Mesenteric fat pad (tissue), 1 donor: Measurements from ENCODE around the gene CDKN2C. TPM values are rescaled to one million over a fixed set of nuclear protein-coding genes. Genes with fewer than 3 reads are reported as not detected.

Source experiments
- DNase-seq: peaks from one replicate; pipeline ENCODE4 v3.0.0-alpha.2; 2020; ENCODE audit warnings: low spot score
- total RNA-seq: library from RNA; stranded (reverse); fragmentation: NEBNext Ultra II Directional; extraction: Animal tissue kit (Norgen Biotek cat#: 25700); gene quantifications from one replicate; pipeline ENCODE4 v1.2.1, GENCODE V29; 2021
- donor health status: DM: yes; HTN: yes; CAD: no.

CDKN2C gene
- total RNA-seq, 1 donor from 2014 or later: 33.1 TPM

DNA sequence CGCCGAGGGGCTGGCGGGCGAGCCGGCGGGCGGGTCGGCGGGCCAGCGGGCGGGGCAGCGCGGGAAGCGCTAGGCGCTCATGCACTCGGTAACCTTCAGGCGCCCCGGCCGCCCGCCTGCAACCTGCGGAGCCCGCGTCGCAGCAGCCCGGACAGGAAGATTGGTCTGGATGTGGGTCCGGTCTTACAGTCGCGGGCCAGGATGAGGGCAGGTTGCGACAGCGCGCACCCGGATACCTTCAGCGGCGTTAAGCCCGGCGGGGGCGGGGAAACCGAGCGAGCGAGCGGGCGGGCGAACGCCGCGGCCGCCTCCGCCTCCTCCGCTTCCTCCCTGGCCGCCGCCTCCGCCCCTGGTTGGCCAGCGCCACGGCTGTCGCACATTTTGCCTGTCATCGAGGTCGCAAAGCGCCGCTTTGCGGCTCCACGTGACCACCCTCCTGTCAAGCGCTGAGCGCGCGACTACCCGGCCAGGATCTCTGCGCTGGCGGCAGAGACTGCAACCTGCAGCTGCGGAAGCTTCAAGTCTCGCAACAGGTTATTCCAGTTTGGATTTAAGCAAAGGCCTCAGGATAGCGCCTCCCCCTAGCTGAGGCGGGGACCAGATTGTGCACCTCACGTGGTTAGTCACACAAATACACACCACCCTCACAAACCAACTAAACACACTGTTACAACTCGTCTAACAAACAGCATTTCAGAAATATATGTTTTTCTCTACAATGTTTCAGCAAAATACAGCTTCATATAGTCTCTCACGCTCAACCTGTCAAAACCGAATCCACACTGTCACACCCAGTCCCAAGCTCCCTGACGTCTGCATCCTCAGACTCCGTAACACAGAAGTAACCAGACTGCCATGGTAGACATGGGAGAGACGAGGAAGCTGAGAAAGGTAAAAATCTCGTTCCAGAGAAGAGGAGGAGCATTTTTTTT, 9.9 kb upstream of the CDKN2C start, which contains the start of gene FAF1:
FAF1 (minus strand) TSS at position 355 of the 932 bp plus-strand sequence. CDS start 456 bp downstream, outside the sequence.
- DNase-seq: peak; percentile 100

DNA sequence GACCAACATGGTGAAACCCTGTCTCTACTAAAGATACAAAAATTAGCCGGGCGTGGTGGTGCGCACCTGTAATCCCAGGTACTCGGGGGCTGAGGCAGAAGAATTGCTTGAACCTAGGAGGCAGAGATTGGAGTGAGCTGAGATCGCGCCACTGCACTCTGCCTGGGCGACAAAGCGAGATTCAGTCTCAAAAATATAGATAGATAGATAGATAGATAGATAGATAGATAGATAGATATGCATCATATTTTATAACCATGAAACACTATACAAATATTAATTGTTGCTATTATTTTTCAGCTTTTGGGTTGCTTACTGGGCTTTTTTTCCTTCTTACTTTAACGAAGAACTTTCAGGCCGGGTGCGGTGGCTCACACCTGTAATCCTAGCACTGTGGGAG, 5.2 kb upstream of the CDKN2C start:
- no peak for DNase-seq

DNA sequence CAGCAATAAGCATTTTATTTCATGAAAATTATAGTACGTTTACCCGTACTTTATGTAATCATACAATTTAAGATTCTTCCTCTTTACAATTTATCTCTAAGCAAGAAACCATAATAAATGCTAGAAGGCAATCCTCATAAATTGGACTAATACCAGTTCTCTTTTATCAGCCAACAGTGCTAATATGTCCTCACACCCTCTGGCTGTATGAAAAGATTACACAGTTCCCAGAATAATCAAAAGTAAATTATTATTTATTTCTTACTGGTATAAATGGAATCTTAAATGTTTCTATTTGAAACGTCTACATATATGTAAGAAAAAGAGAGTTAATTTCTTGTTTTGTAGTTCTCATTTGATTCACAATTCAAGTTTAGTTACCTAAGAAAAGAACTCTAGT, 3.1 kb upstream of the CDKN2C start:
- no peak for DNase-seq

DNA sequence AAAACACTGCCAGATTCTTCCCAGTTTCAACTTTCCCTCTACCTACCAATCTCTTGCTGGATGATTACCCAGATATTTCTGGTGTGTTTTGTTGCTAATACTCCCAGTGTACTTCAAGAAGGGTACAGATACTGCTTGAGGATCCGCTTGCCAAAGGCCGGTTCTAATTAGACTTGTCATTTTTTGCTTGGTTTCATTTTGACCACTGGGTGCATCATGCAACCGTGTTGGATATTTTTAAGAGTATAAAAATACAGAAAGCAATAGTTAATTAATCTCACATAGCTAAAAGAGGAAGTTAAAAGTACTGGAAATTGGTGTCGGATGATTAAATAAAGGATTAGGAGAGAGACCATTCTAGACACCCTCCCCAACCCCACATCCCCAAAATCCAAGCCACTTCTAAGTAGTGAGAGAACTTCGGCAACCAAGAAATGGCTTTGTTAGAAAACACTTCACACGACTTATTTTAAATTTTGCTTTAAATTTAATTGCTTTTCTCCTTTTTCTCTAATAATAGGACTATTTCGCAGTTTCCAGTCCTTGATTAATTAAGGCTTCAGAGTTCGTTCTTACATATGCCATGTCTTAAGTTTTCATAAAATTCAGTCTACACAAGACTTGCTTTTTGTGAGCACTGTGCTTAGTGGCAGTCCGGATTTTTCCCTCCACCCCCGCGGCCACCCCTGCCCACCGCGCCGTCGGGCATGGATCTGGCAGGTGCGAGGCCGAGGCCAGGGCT, 2.5 kb upstream of the CDKN2C start:
- no peak for DNase-seq

DNA sequence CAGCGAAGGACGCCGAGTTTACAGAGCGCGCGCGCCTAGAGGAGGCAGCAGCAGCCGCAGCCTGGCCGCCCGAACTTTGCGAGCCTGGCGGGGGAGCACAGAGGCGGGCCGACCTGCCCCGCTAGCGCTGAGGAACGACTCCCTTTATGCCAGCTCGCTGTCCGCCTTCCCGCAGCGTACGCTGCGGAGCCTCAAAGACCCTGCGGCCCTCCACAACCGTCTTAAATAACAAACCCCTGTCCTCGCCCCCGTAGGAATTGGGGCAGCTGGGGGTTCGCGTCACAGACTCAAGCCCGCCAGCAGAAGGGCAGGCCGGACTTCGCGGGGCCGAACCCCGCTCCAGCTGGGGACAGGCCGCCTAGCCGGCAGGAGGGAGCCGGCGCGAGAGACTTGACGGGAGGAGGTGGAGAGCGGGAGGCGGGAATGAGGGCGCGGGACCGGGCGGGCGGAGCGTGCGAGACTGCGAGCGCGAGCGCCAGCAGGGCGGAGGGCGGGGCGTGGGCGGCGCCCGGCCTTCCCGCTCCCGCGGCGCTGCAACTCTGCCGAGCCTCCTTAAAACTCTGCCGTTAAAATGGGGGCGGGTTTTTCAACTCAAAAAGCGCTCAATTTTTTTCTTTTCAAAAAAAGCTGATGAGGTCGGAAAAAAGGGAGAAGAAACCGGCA, 1.8 kb upstream of the CDKN2C start:
- DNase-seq: peak; percentile 97

DNA sequence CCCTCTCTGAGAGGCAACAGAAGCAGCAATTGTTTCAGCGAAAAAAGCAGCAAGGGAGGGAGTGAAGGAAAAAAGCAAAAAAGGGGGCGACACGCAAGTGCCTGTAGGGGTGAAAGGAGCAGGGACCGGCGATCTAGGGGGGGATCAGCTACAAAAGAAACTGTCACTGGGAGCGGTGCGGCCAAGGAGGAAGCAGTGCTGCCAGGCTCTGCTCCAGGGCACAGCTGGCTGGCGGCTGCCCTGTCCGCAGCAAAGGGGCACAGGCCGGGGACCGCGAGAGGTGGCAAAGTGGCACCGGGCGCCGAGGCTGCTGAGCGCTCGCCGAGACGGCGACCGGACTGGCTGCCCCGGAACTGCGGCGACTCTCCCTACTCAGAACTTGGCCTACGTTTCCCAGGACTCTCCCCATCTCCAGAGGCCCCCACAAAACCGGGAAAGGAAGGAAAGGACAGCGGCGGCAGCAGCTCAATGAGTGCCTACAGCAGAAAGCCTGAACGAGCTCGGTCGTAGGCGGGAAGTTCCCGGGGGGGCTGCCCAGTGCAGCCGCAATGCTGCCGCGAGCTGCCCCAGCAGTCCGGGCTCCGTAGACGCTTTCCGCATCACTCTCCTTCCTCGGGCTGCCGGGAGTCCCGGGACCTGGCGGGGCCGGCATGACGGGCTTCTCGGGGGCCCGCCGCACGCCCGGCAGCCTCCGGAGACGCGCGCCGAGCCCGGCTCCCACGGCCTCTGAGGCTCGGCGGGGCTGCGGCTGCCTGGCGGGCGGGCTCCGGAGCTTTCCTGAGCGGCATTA, 1.0 kb upstream of the CDKN2C start:
- DNase-seq: no peak

DNA sequence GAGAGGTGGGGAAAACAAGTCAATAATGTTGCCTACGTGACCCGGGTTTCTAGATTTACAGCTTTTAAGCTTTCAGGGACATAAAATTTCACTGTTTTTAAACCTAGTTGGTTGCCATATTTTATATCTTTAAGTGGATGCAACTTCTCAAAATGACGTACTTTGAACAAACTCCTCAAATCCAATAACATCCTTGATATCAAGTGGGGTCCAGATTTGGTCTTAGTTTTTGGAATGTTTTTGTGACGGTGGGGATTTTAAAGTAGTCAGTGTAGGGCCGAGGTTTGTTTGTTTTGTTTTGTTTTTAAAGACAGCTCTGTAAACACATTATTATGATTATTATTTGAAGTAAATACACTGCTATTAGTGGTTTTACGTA, 453 bp downstream of the CDKN2C start:
- DNase-seq: no peak

DNA sequence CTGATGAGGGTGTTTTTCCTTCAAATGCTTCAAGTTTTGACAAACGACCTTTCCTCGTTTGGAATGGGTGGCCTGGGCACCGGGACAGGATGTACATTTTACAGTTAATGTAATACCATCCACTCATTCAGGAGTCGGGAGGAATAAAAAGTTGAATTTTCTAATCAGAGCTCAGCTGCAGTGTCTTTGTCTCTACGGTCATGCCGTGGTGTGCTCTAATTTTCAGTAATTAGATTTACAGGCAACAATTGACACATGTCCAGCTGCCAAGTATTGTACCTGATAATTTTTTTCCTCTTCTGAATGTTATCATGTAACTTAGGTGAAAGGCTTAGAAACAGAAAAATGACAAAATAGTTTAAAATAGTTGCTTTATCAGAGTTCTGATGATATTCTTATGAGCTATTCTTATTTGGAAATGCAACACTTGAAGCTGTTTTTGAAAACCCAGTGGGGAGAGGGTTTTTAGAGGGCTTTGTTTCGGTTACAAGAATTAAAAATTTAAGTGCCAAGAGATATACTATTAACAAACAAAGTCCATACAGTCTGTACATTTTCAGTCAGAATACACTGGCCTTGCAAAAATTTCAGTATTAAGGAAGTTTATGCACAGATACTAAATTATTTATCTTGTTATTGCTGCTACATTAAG, 1.0 kb downstream of the CDKN2C start:
- no peak for DNase-seq

DNA sequence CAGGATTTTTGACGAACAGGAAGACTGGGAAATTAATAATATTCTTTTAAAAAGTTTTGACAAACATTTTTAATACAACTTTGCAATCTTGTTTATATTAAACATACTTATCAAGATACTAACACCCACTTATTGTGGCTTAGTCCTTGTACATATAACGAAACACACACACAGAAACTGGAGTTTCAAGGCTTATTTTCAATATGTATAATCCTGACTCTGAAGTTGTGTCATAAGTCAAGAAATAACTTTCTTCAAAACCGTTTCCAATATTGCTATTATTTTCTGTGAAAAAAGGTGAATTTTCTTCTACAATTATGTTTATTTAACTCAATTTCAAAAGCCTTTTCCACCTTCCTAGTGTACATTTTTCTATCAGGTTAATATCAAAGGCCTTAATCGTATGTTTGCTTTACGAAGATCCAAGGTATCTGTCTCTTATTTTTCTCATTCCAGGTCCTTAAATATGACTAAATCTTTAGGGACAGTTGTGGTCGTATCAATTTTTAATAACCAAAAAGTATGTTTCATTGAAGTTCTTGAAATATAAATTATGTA, 1.8 kb downstream of the CDKN2C start:
- DNase-seq: no peak

DNA sequence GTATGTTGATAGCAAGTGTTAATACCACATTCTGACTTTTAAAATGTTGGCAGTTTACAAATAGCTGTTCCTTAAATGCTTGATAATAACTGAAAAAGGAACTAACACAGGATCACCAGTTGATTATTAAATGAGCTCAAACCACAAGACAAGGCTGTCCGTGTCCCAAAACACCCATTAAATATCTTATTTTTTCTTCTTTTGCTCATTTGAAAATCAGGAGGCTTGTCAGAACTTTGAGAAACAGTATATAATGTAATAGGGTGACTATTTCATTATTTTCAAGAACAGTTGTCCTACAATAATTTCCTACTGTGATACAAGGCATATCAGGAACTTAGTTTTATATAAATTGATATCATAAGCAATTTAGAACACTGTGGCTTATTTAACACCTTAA, 2.7 kb downstream of the CDKN2C start:
- no peak for DNase-seq

DNA sequence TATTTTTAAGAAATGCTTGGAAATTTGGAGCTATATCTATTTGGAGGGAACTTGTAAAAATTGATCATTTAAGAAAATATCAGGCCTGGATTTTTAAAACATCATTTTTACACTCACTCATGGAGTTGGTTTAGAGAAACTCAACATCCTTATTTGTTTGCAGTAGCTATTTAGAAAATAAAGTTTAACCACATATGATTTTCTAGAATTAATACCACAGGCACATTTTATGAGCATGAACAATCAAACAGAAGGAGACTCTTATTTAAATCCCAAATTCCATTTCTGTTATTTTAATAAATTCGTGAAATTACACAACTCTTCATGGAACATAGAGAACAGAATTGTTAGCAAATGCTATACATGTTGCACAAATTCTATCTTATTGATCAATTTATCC, 3.2 kb downstream of the CDKN2C start:
- DNase-seq: no peak

DNA sequence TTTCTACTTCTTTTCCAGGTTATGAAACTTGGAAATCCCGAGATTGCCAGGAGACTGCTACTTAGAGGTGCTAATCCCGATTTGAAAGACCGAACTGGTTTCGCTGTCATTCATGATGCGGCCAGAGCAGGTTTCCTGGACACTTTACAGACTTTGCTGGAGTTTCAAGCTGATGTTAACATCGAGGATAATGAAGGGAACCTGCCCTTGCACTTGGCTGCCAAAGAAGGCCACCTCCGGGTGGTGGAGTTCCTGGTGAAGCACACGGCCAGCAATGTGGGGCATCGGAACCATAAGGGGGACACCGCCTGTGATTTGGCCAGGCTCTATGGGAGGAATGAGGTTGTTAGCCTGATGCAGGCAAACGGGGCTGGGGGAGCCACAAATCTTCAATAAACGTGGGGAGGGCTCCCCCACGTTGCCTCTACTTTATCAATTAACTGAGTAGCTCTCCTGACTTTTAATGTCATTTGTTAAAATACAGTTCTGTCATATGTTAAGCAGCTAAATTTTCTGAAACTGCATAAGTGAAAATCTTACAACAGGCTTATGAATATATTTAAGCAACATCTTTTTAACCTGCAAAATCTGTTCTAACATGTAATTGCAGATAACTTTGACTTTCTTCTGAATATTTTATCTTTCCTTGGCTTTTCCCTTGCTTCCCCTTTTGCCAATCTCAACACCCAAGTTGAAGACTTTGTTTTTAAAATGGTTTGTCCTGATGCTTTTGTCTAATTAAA, 4.0 kb downstream of the CDKN2C start:
- DNase-seq: no peak

DNA sequence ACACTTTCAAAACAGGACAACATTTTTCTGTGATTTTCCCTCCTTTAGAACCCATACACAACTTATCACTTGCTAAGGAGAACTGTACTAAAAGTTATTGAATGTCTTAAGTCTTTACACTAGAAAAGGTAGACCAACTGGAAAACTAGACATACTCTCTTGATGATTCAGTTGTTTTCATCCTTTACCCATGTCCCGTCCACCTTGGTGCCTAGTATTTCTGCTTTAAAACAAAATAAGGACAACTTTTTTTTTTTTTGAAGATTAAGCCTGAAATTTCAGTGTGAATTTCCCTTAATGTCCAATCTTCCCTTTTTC, 4.5 kb downstream of the CDKN2C start:
- DNase-seq: no peak

DNA sequence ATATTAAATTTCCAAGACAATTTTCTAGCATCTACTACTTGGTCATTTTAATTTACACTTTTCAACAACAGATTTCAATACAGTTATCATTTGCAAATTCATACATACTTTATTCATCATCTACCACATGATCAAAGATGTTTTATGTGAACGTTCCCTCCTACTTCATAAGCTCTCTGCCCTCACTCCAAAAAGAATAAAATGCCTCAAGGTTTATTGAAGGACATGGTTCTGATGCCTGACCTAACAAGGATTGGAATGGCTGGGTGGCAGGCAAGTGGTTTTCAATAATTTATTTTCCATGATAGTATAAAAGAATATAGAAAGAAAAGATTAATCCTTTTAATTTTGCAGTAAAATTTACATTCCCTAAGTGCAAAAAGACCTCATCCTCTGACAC, 5.4 kb downstream of the CDKN2C start:
- DNase-seq: no peak

DNA sequence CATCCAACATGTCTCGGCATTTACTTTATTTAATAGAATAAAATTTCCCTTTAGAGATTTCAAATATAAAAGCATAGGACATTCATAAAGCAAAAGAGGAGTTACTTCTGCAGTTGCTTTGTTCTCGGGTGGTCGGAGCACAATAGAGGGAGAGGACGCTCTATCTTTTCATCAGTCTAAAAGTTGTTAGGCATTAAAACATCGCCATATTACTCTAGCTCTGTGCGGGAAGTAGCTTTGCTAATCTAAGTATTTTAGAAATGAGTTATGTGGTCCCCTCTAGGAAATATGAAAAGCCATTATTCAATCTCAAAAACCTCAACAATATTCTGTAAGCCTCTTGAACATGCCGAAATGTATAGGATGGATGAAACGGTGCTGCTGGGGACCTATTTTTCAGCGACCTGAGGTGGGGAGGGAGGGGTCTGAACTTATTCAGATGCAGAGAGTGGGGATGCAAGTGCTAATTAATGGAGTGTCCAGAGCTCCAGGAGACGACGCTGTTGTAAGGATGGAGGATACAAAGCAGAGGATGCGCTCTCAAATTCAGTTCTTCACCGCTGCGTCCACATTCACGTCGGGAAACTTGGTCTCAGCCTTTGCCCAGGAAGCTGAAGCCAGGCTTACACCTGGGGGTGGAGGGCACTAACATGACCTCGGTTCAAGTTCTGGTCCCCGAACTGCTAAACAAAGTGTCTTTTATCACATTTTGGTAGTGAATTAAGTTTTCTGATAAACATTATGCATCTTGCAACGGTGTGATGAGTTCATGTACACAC, 6.3 kb downstream of the CDKN2C start:
- DNase-seq: no peak

DNA sequence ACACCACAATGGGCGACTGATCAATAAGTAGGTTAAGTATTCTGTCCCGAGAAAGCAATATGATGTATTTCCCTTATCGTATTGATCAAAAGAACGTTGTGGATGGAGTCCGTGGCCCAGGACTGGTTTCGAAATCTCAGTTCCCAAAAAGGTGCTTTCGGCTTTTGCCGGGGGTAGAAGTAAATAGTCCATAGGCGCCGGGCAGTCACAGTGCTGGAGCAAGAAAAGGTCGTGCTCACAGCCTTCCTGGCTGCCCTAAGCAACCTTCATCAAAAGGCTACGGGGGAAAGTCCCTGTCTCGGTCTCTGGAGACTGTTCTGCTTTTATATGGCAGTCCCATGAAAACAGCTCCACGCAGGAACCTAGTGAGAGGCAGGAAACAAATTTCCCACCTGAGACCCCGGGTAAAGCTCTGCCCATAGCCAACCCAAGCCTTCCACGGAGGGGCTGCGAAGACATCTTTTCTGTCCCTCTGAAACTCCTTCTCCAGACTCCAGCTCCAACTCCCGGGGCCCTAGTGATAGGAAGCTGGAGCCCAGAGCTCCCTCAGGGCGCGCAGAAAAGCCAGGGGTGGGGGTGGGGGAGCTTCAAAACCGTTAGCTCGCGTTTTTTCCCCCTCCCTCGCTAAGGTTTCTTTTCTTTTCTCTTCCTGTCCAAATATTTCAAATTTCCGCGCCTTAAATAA, 7.0 kb downstream of the CDKN2C start:
- DNase-seq: no peak

DNA sequence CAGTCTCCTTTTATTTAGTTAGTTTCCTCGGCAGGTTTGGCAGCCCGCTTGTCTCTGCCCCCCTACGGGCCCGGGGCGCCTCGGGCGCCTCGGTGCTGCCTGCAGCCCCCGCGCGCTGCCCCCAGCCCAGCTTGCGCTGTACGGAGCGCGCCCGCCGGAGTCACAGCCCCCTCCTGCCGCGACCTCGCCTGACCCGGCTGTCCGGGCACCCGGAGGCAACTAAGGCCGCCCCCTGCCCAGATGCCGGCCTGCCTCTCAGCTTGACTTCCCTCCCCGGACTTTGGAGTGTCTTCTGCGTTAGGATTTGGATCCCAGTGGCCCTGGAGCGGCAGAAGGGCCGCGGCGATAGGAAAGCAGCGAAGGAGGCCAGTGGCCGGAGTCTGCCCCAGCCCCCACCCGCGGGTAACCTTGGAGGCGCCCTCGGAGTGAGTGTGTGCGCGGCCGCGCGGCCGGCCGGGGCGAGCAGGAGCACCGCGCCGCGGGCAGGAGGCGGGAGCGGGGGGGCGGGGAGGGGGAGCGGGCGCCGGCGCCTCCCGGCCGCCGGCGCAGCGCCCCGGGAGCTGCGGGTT, 7.6 kb downstream of the CDKN2C start:
- DNase-seq: no peak
